ENCODE results near the gene SDC3.

Gene SDC3

DNA sequence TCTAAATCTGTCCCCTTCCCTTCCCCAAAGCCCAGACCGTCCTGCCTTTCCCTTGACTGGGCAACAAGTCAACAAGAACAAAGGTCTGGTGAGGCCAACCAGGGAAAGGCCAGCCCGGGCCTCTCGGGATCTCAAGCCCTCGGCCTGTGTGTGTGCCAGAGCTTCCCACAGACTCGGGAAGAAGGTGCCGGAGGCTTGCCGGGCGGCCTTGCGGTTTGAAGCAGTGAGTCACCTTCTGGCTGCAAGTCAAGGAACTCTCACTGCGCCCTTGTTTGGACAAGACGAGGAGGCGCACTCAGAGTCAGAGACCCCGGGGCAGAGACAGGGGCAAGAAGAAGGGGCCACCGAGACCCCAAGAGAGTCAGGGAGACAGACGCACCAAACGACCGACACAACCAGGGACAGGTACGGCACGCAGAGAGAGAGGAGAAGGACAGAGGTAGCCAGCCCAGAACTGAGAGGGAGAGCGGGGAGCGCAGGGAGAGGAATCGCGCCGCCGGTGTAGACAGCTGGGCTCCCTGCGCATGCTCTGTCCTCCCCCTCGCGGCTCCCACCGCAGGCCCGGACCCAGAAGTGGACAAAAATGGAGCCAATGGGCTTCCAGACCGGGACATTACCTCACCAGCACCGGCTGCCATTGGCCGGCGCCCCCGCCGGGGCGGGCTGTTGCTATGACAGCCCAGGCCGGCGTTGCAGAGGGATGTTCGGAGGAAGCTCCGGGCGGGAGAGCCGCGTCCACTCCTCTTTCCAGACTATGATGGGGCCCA, 84.4 kb downstream of the SDC3 start:
- Mint-ChIP-seq H3K36me3 (peaks cover 5% of the 10 kb centered on the region), H3K27ac (peak overlapping the region; percentile 86), H3K9me3 (no peaks in the 10 kb centered on the region), H3K4me3 (peak overlapping the region; percentile 85), H3K4me1 (peaks cover 30% of the 10 kb centered on the region)
- DNase-seq (ENCODE audit: low spot score in 2 of 2) (peak; percentile 49 to 83), ATAC-seq (peak; percentile 90)

DNA sequence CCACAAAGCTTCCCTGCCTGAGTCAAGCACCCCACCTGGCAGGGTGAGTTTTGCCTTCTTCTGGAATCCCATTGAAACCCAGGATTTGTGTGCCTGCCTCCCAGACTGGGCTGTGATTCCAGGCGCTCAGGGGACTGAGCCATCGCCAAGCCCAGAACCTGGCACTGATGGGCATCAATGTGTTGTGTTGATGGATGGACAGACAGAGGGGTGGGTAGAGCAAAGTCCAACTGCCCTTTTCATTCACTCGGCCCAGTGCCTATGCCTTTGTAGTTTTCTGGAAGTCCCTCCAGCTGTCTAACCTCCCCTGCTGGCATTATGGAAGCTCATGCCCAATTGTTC, 85.0 kb downstream of the SDC3 start:
- H3K4me3 Mint-ChIP-seq, result peak overlapping the region; percentile 85
- DNase-seq (ENCODE audit: low spot score in 2 of 2), result no peak
- no peak for ATAC-seq
- H3K36me3 Mint-ChIP-seq, result peaks cover 5% of the 10 kb centered on the region
- H3K4me1 Mint-ChIP-seq, result peaks cover 30% of the 10 kb centered on the region
- no peaks in the 10 kb centered on the region for H3K9me3 Mint-ChIP-seq
- H3K27ac Mint-ChIP-seq, result peak overlapping the region; percentile 86

GRCh38 chr1:30822966-30823581, 85.5 kb downstream of the SDC3 start:
- DNase-seq (ENCODE audit: low spot score in 2 of 2) (no peak), ATAC-seq (peak; percentile 56)
- Mint-ChIP-seq H3K36me3 (peaks cover 5% of the 10 kb centered on the region), H3K4me3 (no peak overlapping the region), H3K4me1 (peaks cover 30% of the 10 kb centered on the region), H3K9me3 (no peaks in the 10 kb centered on the region), H3K27ac (no peak overlapping the region)

DNA sequence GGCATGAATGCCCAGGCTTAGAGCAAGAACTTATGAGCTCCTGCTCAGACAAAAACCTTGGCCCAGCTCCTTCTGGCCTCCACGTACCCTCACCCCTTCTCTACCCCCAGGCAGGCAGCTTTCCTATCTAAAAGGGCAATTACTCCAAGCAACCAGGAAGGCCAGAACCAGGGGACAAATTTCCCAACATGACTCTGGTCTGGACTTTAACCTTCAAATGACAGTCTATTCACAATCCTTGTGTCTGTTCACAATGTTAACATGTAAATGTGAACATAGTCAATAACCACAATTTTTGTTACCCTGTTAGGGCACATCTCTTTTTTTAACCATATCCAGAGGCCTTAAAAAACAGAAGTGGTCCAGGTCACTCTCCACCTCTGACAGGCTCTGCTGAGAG, 86.6 kb downstream of the SDC3 start:
- Mint-ChIP-seq H3K36me3 (peaks cover 5% of the 10 kb centered on the region), H3K27ac (no peak overlapping the region), H3K4me1 (peaks cover 30% of the 10 kb centered on the region), H3K9me3 (no peaks in the 10 kb centered on the region), H3K4me3 (no peak overlapping the region)
- DNase-seq (ENCODE audit: low spot score in 2 of 2), result no peak
- no peak for ATAC-seq

DNA sequence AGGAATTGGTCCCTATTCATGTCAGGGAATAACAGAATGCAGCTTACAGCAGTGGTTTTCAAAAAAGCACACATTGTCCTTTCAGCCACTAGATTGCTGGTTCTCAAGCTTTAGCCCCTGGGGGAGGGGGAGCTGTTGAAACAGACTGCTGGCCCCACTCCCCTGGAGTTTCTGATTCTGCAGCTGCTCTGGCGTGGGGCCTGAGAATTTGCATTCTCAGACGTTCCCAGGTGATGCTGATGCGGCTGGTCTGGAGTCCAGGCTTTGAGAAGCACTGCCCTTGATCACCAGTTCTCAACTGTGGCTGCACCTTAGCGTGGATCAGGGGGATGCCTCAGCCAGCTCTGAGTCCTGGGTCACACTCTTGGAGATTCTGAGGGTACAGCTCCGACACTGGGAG, 88.3 kb downstream of the SDC3 start:
- DNase-seq (ENCODE audit: low spot score in 2 of 2), result no peak
- Mint-ChIP-seq H3K4me1 (peaks cover 27% of the 10 kb centered on the region), H3K9me3 (no peaks in the 10 kb centered on the region), H3K4me3 (no peak overlapping the region), H3K27ac (no peak overlapping the region), H3K36me3 (peaks cover 5% of the 10 kb centered on the region)
- no peak for ATAC-seq

Data from stimulated activated effector memory CD8-positive, alpha-beta T cell treated with anti-CD3 and anti-CD28 coated beads, Interleukin-12 subunit alpha, Interleukin-12 subunit beta, amount 100 ng/mL, for 72 hours (primary cell).